GM12878 (cell line): ENCODE measurements around the gene GRIP2. TPM values are rescaled to one million over a fixed set of nuclear protein-coding genes. Genes with fewer than 3 reads are reported as not detected.

Experiments
- ATAC-seq: fragments of 200-7000 bp; cut with Tn5 transposase; 3 replicates; pipeline ENCODE4 v1.9.1; 2020; ENCODE audit warnings: mild to moderate bottlenecking, moderate library complexity
- BruUV-seq: library from RNA; stranded (reverse); fragments of 400-500 nt; replicated peaks from 2 replicates; lab custom pipeline; 2021; lab: Mats Ljungman, UMichigan
- CTCF ChIA-PET: fragments of 300-600 bp; sonication (Branson Sonifier 250); formaldehyde crosslinking; extraction: SDS; loops from one replicate; lab custom pipeline; 2021; ENCODE audit warnings: inconsistent platforms; lab: Yijun Ruan, JAX
- POLR2A ChIA-PET: fragments of 350-600 bp; formaldehyde crosslinking; extraction: SDS; loops from one replicate; lab custom pipeline; 2021; ENCODE audit warnings: inconsistent platforms; lab: Charles Lee
- RAD21 ChIA-PET: fragments of 300-600 bp; sonication (Branson Sonifier 250); formaldehyde crosslinking; loops from one replicate; lab custom pipeline; 2023; ENCODE audit warnings: antibody characterized with exemption; ENCODE audit not compliant: unreplicated experiment; lab: Charles Lee
- SMC1A ChIA-PET: fragments of 300-600 bp; sonication (Branson Sonifier 250); formaldehyde crosslinking; loops from one replicate; lab custom pipeline; 2023; ENCODE audit not compliant: unreplicated experiment, uncharacterized antibody; lab: Charles Lee
- DNase-seq: peaks from one replicate; pipeline ENCODE4 v3.0.0-alpha.2; 2011; ENCODE audit warnings: low read depth, low spot score
- FAIRE-seq: peaks from 3 replicates; lab custom pipeline; 2011; peaks lifted over from hg19 to GRCh38; lab: Jason Lieb, UNC
- H2AFZ ChIP-seq: 2 replicates; pipeline ENCODE4 v1.6.0; 2011; ENCODE audit warnings: low read depth, low read length, control low read depth; ENCODE audit not compliant: control insufficient read depth
- H3K27ac ChIP-seq: 2 replicates; pipeline ENCODE4 v1.5.1; 2011; ENCODE audit warnings: control low read depth; ENCODE audit not compliant: control insufficient read depth, insufficient read depth
- H3K27me3 ChIP-seq, 2 experiments: replicated peaks in 1 of 2; 2 replicates each; pipeline versions ENCODE4 v1.6.0 to v1.6.1; 2011; ENCODE audit warnings: low read length in 1 of 2; ENCODE audit not compliant: control insufficient read depth in 2 of 2, insufficient read depth in 2 of 2
- H3K36me3 ChIP-seq, 2 experiments: 2 replicates each; pipeline ENCODE4 v1.5.1; 2011; ENCODE audit warnings: low read length in 1 of 2; ENCODE audit not compliant: control insufficient read depth in 2 of 2, insufficient read depth in 2 of 2
- H3K4me1 ChIP-seq: 2 replicates; pipeline ENCODE4 v1.6.1; 2011; ENCODE audit warnings: mild to moderate bottlenecking, low read length, moderate library complexity, mixed read lengths; ENCODE audit not compliant: control insufficient read depth, insufficient read depth
- H3K4me2 ChIP-seq: 2 replicates; pipeline ENCODE4 v1.6.0; 2011; ENCODE audit warnings: control low read depth; ENCODE audit not compliant: control insufficient read depth, insufficient read depth
- H3K4me3 ChIP-seq: fragments of 200-600 bp; sonication (generic); 2 replicates; pipeline ENCODE4 v1.5.1; 2016
- H3K79me2 ChIP-seq: 2 replicates; pipeline ENCODE4 v1.6.0; 2011; ENCODE audit warnings: low read length; ENCODE audit not compliant: control insufficient read depth, insufficient read depth
- H3K9ac ChIP-seq: 2 replicates; pipeline ENCODE4 v1.8.0; 2011; ENCODE audit warnings: low read length, control low read depth, mixed read lengths; ENCODE audit not compliant: control insufficient read depth, insufficient read depth
- H3K9me3 ChIP-seq: replicated peaks from 3 replicates; pipeline ENCODE4 v1.5.1; 2011; ENCODE audit warnings: mild to moderate bottlenecking, low read length; ENCODE audit not compliant: control insufficient read depth, insufficient read depth
- H4K20me1 ChIP-seq: 2 replicates; pipeline ENCODE4 v1.6.0; 2011; ENCODE audit not compliant: control insufficient read depth, insufficient read depth
- BRCA1 ChIP-seq: IDR thresholded peaks from 2 replicates; pipeline ENCODE4 v1.6.1; 2011; ENCODE audit warnings: low read depth, low read length, improper control_type of control experiment
- MEF2B ChIP-seq: fragments of 450-650 bp; IDR thresholded peaks from 2 replicates; pipeline ENCODE4 v1.6.1; 2018; ENCODE audit warnings: mild to moderate bottlenecking, moderate library complexity; ENCODE audit not compliant: partially characterized antibody, poor library complexity, severe bottlenecking
- NFYA ChIP-seq: IDR thresholded peaks from 2 replicates; pipeline ENCODE4 v1.6.1; 2011; ENCODE audit warnings: low read depth, mild to moderate bottlenecking, low read length, improper control_type of control experiment, borderline replicate concordance
- PAX5 ChIP-seq: IDR thresholded peaks from 2 replicates; pipeline ENCODE4 v1.6.1; 2011; ENCODE audit warnings: low read depth, low read length, borderline replicate concordance
- PAX8 ChIP-seq: fragments of 450-650 bp; IDR thresholded peaks from 2 replicates; pipeline ENCODE4 v1.6.1; 2017; ENCODE audit warnings: mild to moderate bottlenecking, moderate library complexity
- POLR2AphosphoS5 ChIP-seq: IDR thresholded peaks from 2 replicates; pipeline ENCODE4 v1.6.1; 2011; ENCODE audit warnings: mild to moderate bottlenecking, low read length, inconsistent platforms
- SMARCA5 ChIP-seq: fragments of 450-650 bp; IDR thresholded peaks from 2 replicates; pipeline ENCODE4 v1.6.1; 2017; ENCODE audit warnings: mild to moderate bottlenecking
- SREBF1 ChIP-seq: IDR thresholded peaks from 2 replicates; pipeline ENCODE4 v1.6.1; 2012; ENCODE audit warnings: mild to moderate bottlenecking, low read length
- YY1 ChIP-seq: IDR thresholded peaks from 2 replicates; pipeline ENCODE4 v1.6.1; 2011; ENCODE audit warnings: low read depth, mild to moderate bottlenecking, low read length
- ZBTB40 ChIP-seq: fragments of 450-650 bp; IDR thresholded peaks from 2 replicates; pipeline ENCODE4 v1.6.1; 2016; ENCODE audit warnings: mild to moderate bottlenecking, moderate library complexity, borderline replicate concordance
- whole genome bisulfite sequencing: methylation state at CpG from one replicate; pipeline ENCODE4 v1.1.6; 2016; ENCODE audit warnings: low lambda C conversion rate; ENCODE audit not compliant: insufficient replicate concordance, insufficient coverage; ENCODE audit errors: missing lambda C conversion rate; 5-methylcytosine and 5-hydroxymethylcytosine counted together
- in situ Hi-C: fragments of 300-500 bp; cut with MboI; formaldehyde crosslinking; loops from 9 replicates; pipeline ENCODE4 v1.14.3; 2018; ENCODE audit warnings: mixed read lengths
- intact Hi-C: fragments of 100-400 bp; cut with micrococcal nuclease; formaldehyde crosslinking; loops from one replicate; pipeline ENCODE4 v1.14.2; 2022; ENCODE audit not compliant: unreplicated experiment
- polyA plus RNA-seq, 11 experiments: library from polyadenylated mRNA; depleted of rRNA in 4 of 11; unstranded in 6 of 11; stranded (reverse) in 5 of 11; fragments of >200 nt; fragmentation: Nextera tagmentation in 4 of 11; fragmentation: Illumina TruSeq in 1 of 11; extraction: Ambion mirVana in 4 of 11; extraction: Trizol in 1 of 11; gene quantifications; 1 replicate in 1 of 11; 2 replicates in 10 of 11; pipeline versions ENCODE4 v1.2.1 to v1.2.3, GENCODE V29; 2011 to 2016; ENCODE audit warnings: inconsistent platforms in 2 of 11, missing spikeins in 2 of 11, low read depth in 1 of 11
- total RNA-seq, 4 experiments: library from RNA; depleted of rRNA in 3 of 4; stranded (reverse); fragments of >200 nt in 3 of 4; fragmentation: Illumina TruSeq in 1 of 4; extraction: Trizol in 1 of 4; gene quantifications; 2 replicates each; pipeline versions ENCODE4 v1.2.1 to v1.2.3, GENCODE V29; 2013 to 2021
- TF ChIP-seq, protein P1 (sequence below): fragments of 150-350 bp; IDR thresholded peaks from 2 replicates; pipeline ENCODE4 v1.6.1; 2016; ENCODE audit warnings: low read depth, low read length
- TF ChIP-seq, protein P2 (sequence below): fragments of 450-650 bp; formaldehyde crosslinking; IDR thresholded peaks from 2 replicates; pipeline ENCODE4 v1.4.0; 2022; ENCODE audit warnings: mild to moderate bottlenecking, moderate library complexity

GRIP2 gene
- total and polyA plus RNA-seq, 10 of the 15 experiments (the other 5 are each of a cell fraction or from before 2014, with no cell fraction given), result not detected

GRCh38 chr3:14508505-14508819 lies 31.7 kb downstream of the GRIP2 start:
- in situ Hi-C loops, result no loop called here
- H3K4me1 ChIP-seq, result no peaks in the 10 kb centered on the region
- POLR2A ChIA-PET, result no interaction called here
- no peak overlapping the region for H3K27ac ChIP-seq
- no peak for ATAC-seq
- no peaks in the 10 kb centered on the region for H4K20me1 ChIP-seq
- RAD21 ChIA-PET, result interaction anchor here (1.3 to 3.0 kb wide), 4 partner anchors 273 to 413 kb away, joined by 4 to 10 read pairs (median 8); no protein-coding TSS in a partner anchor
- no peak overlapping the region for H3K9ac ChIP-seq
- FAIRE-seq, result no peak
- H3K4me3 ChIP-seq, result no peak overlapping the region
- no peaks in the 10 kb centered on the region for H3K79me2 ChIP-seq
- H3K36me3 ChIP-seq, result no peaks in the 10 kb centered on the region
- H3K9me3 ChIP-seq, result no peaks in the 10 kb centered on the region
- BruUV-seq, result no TSS peak
- intact Hi-C loops, result loop anchor here (2.0 to 10.0 kb wide), 3 partner anchors 40 to 272 kb away; no protein-coding TSS in a partner anchor
- DNase-seq, result no peak
- CTCF ChIA-PET, result interaction anchor here (0.7 to 4.3 kb wide), 10 partner anchors 9 to 413 kb away, joined by 3 to 23 read pairs (median 4); no protein-coding TSS in a partner anchor
- 0% methylated on average over 3 of the region's 3 CpGs for WGBS
- no peaks in the 10 kb centered on the region; a peak in 1 of 4 replicates for H3K27me3 ChIP-seq
- H2AFZ ChIP-seq, result no peak overlapping the region
- SMC1A ChIA-PET, result interaction anchor here (0.6 to 2.4 kb wide), 5 partner anchors 18 to 413 kb away, joined by 3 to 9 read pairs (median 4); no protein-coding TSS in a partner anchor
- no peak overlapping the region for H3K4me2 ChIP-seq
- TF ChIP-seq SREBF1 (no peak), YY1 (no peak), BRCA1 (no peak), SMARCA5 (no peak), PAX8 (no peak), POLR2AphosphoS5 (no peak), ZBTB40 (no peak), NFYA (no peak), PAX5 (no peak), MEF2B (no peak)
- TF ChIP-seq, protein P1, sequence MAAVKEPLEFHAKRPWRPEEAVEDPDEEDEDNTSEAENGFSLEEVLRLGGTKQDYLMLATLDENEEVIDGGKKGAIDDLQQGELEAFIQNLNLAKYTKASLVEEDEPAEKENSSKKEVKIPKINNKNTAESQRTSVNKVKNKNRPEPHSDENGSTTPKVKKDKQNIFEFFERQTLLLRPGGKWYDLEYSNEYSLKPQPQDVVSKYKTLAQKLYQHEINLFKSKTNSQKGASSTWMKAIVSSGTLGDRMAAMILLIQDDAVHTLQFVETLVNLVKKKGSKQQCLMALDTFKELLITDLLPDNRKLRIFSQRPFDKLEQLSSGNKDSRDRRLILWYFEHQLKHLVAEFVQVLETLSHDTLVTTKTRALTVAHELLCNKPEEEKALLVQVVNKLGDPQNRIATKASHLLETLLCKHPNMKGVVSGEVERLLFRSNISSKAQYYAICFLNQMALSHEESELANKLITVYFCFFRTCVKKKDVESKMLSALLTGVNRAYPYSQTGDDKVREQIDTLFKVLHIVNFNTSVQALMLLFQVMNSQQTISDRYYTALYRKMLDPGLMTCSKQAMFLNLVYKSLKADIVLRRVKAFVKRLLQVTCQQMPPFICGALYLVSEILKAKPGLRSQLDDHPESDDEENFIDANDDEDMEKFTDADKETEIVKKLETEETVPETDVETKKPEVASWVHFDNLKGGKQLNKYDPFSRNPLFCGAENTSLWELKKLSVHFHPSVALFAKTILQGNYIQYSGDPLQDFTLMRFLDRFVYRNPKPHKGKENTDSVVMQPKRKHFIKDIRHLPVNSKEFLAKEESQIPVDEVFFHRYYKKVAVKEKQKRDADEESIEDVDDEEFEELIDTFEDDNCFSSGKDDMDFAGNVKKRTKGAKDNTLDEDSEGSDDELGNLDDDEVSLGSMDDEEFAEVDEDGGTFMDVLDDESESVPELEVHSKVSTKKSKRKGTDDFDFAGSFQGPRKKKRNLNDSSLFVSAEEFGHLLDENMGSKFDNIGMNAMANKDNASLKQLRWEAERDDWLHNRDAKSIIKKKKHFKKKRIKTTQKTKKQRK, result no peak
- TF ChIP-seq, protein P2, sequence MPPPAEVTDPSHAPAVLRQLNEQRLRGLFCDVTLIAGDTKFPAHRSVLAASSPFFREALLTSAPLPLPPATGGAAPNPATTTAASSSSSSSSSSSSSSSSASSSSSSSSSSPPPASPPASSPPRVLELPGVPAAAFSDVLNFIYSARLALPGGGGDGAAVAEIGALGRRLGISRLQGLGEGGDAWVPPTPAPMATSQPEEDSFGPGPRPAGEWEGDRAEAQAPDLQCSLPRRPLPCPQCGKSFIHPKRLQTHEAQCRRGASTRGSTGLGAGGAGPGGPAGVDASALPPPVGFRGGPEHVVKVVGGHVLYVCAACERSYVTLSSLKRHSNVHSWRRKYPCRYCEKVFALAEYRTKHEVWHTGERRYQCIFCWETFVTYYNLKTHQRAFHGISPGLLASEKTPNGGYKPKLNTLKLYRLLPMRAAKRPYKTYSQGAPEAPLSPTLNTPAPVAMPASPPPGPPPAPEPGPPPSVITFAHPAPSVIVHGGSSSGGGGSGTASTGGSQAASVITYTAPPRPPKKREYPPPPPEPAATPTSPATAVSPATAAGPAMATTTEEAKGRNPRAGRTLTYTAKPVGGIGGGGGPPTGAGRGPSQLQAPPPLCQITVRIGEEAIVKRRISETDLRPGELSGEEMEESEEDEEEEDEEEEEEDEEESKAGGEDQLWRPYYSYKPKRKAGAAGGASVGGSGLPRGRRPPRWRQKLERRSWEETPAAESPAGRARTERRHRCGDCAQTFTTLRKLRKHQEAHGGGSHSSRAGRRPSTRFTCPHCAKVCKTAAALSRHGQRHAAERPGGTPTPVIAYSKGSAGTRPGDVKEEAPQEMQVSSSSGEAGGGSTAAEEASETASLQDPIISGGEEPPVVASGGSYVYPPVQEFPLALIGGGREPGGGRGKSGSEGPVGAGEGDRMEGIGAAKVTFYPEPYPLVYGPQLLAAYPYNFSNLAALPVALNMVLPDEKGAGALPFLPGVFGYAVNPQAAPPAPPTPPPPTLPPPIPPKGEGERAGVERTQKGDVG (CRISPR knock-in tag), result no peak
